ENCODE data around the gene TBL1X. TPM values are rescaled to one million over a fixed set of nuclear protein-coding genes. Genes with fewer than 3 reads are reported as not detected.

TBL1X gene
- total RNA-seq, 1 donor from 2014 or later = 6.5 TPM

- H3K36me3 Mint-ChIP-seq (ENCODE audit: unreplicated experiment) = peaks cover 4% of the 10 kb centered on the region
- peaks cover 2% of the 10 kb centered on the region for H3K4me1 Mint-ChIP-seq (ENCODE audit: low read depth, unreplicated experiment)
- H3K27ac Mint-ChIP-seq (ENCODE audit: unreplicated experiment) = no peak overlapping the region
- peaks cover 3% of the 10 kb centered on the region for H3K9me3 Mint-ChIP-seq (ENCODE audit: unreplicated experiment)
- no peak overlapping the region for H3K4me3 Mint-ChIP-seq (ENCODE audit: unreplicated experiment)
- DNase-seq = no peak
- TF ChIP-seq CTCF (IDR thresholded peaks at IDR 0.05; ENCODE audit: partially characterized antibody, unreplicated experiment) = no peak
- peaks cover 4% of the 10 kb centered on the region for H3K27me3 Mint-ChIP-seq (ENCODE audit: unreplicated experiment)
These were observed 245.5 kb downstream of the TBL1X start for GRCh38 chrX:9710332-9710731.

DNA sequence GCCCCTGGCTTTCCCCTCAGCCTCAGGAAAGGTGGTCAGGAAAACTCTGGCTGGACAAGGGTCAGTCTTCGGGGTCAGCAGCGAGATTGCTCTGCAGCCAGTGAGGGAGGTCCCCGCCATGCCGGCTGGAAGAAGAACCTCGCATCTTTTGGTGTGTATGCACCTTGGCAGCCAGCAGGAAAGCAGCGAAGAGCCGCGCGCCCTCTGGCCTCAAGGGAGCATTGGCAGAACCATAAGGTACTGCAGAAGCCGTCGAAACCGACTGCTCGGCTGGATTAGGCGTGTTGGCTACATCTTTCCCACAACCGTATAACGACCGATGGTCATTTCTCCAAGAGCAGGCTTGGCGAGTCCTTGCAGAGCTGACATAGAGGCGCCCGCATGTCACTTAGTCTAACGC lies 252.5 kb downstream of the TBL1X start:
- Mint-ChIP-seq H3K36me3 (ENCODE audit: unreplicated experiment) (peaks cover 12% of the 10 kb centered on the region), H3K4me3 (ENCODE audit: unreplicated experiment) (no peak overlapping the region), H3K4me1 (ENCODE audit: low read depth, unreplicated experiment) (no peaks in the 10 kb centered on the region), H3K27ac (ENCODE audit: unreplicated experiment) (no peak overlapping the region), H3K9me3 (ENCODE audit: unreplicated experiment) (peaks cover 7% of the 10 kb centered on the region), H3K27me3 (ENCODE audit: unreplicated experiment) (no peaks in the 10 kb centered on the region)
- no peak for TF ChIP-seq CTCF (IDR thresholded peaks at IDR 0.05; ENCODE audit: partially characterized antibody, unreplicated experiment)
- DNase-seq = no peak

DNA sequence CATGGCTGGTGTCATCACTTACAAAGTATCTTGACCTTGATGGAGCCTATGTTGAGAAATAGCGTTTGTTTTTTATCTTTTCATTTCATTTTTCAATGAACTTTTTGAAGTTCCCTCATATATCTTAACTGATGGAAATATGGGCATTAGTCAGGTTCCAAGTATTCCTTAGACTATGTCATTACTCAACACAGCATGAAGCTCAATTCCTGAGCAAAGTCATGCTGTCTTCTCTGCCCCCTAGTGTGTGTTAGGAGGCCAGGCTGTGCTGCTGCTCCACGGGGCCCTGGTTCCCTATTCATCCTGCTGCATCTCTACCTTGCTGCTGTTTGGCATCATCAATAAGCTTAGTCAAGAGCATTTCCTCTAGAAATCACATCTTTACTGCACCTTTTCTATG lies 259.9 kb downstream of the TBL1X start:
- H3K27me3 Mint-ChIP-seq (ENCODE audit: unreplicated experiment) = no peaks in the 10 kb centered on the region
- peaks cover 9% of the 10 kb centered on the region for H3K36me3 Mint-ChIP-seq (ENCODE audit: unreplicated experiment)
- H3K27ac Mint-ChIP-seq (ENCODE audit: unreplicated experiment) = no peak overlapping the region
- no peak overlapping the region for H3K4me3 Mint-ChIP-seq (ENCODE audit: unreplicated experiment)
- H3K4me1 Mint-ChIP-seq (ENCODE audit: low read depth, unreplicated experiment) = no peaks in the 10 kb centered on the region
- H3K9me3 Mint-ChIP-seq (ENCODE audit: unreplicated experiment) = peaks cover 3% of the 10 kb centered on the region
- DNase-seq = no peak
- no peak for TF ChIP-seq CTCF (IDR thresholded peaks at IDR 0.05; ENCODE audit: partially characterized antibody, unreplicated experiment)

DNA sequence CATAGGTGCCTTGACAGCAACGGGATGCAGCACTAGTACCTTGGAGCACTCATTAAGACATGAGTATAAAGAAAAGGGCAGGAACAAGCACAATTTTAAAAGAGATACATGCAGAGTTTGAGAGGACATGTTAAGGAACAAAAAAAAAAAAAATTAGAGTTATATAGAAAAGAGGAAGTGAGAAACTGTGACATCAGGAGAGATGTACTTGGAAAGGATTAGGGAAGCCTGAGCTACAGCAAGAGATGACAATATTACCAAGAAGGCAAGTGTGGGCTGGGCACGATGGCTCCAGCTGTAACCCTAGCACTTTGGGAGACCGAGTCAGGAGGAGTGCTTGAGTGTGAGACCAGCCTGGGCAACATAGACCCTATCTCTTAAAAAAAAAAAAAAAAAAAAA lies 263.4 kb downstream of the TBL1X start:
- Mint-ChIP-seq H3K4me1 (ENCODE audit: low read depth, unreplicated experiment) (no peaks in the 10 kb centered on the region), H3K36me3 (ENCODE audit: unreplicated experiment) (peaks cover 3% of the 10 kb centered on the region), H3K9me3 (ENCODE audit: unreplicated experiment) (no peaks in the 10 kb centered on the region), H3K27ac (ENCODE audit: unreplicated experiment) (no peak overlapping the region), H3K4me3 (ENCODE audit: unreplicated experiment) (no peak overlapping the region), H3K27me3 (ENCODE audit: unreplicated experiment) (no peaks in the 10 kb centered on the region)
- DNase-seq = no peak
- TF ChIP-seq CTCF (IDR thresholded peaks at IDR 0.05; ENCODE audit: partially characterized antibody, unreplicated experiment) = no peak

- H3K27me3 Mint-ChIP-seq (ENCODE audit: unreplicated experiment) = no peaks in the 10 kb centered on the region
- no peak for TF ChIP-seq CTCF (IDR thresholded peaks at IDR 0.05; ENCODE audit: partially characterized antibody, unreplicated experiment)
- no peak overlapping the region for H3K27ac Mint-ChIP-seq (ENCODE audit: unreplicated experiment)
- no peak overlapping the region for H3K4me3 Mint-ChIP-seq (ENCODE audit: unreplicated experiment)
- no peaks in the 10 kb centered on the region for H3K36me3 Mint-ChIP-seq (ENCODE audit: unreplicated experiment)
- no peak for DNase-seq
- H3K4me1 Mint-ChIP-seq (ENCODE audit: low read depth, unreplicated experiment) = no peaks in the 10 kb centered on the region
- no peaks in the 10 kb centered on the region for H3K9me3 Mint-ChIP-seq (ENCODE audit: unreplicated experiment)
These were observed 264.5 kb downstream of the TBL1X start for GRCh38 chrX:9729171-9729885.
